GM19468 (cell line): ENCODE results near the gene LRPAP1.
"Not testable (repeated sequence)": the region's sequence is repeated elsewhere in the genome, so short reads cannot be mapped to it uniquely, and the experiment has no call there.

Source experiments
- ATAC-seq: cut with Tn5 transposase; IDR thresholded peaks from one replicate; pipeline ENCODE4 v1.9.1; 2021; ENCODE audit warnings: mild to moderate bottlenecking, moderate library complexity, moderate number of reproducible peaks; ENCODE audit not compliant: unreplicated experiment; ENCODE audit errors: extremely low read depth

The LRPAP1 gene, protein sequence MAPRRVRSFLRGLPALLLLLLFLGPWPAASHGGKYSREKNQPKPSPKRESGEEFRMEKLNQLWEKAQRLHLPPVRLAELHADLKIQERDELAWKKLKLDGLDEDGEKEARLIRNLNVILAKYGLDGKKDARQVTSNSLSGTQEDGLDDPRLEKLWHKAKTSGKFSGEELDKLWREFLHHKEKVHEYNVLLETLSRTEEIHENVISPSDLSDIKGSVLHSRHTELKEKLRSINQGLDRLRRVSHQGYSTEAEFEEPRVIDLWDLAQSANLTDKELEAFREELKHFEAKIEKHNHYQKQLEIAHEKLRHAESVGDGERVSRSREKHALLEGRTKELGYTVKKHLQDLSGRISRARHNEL

DNA sequence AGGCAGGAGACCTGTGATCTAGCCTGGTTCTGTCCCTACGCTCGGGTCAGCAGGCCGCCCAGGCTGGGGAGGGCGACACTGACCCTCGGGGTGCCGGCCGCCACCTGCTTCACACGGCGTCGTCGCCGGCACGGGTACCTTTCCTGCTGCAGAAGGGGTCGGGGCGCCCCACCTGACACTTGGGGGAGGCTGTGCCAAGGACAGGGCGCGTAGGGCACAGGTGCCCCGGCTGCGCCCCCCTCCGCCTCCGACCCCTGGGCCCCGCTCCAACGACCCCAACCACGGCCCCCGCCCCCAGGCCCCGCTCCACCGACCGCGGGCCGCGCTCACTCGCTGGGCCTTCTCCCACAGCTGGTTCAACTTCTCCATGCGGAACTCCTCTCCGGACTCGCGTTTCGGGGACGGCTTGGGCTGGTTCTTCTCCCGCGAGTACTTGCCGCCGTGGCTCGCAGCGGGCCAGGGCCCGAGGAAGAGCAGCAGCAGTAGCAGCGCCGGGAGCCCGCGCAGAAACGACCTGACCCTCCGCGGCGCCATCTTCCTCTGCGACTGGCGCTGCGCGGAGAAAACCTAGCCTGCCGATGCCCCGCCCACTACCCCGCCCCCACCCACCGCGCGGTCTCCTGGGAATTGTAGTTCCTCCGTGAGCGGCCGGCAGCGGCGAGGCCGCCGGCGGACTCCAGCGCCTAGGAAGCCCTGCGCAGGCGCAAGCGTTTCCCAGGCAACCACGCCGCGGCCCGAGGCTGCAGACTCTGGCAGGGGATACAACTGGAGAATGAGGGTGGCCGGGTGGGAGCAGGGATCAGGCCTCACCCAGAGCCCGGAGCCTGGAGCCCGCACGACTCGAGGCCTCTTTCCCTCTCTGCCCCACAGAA lies at the start of gene LRPAP1:
Gene LRPAP1, minus strand, starts transcription at position 544 of the 872 bp plus-strand sequence. Its CDS starts 10 bp downstream, at position 534.
- peak; percentile 66 for ATAC-seq

GRCh38 chr4:3581334-3582090 lies 49.3 kb upstream of the LRPAP1 start:
- not testable (repeated sequence) for ATAC-seq

- not testable (repeated sequence) for ATAC-seq
Observed at GRCh38 chr4:3580859-3581258, 48.6 kb upstream of the LRPAP1 start.

DNA sequence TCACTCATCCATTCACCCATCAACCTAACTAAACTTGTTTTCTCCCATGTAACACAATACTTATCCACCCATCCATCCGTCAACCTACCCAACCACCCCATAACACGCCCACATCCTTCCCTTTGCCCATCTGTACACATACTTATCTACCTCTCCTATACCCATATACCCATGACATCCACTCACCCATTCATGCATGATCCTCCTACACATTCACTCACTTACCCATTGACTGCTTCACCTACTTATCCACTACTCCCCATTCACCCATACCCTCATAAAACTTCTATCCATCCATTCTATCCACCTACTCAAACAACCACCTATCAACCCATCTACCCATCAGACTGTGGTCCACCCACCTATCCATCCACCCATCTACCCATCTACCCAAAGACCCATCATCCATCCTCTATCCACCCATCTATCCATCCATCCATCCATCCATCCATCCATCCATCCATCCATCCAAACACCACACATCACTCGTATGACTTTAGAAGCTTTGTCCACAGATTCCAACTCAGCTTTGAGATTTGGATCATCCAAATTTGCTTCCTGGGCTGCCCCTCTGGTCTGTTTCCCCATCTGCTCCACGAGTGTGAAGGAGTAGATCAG lies 46.4 kb upstream of the LRPAP1 start:
- not testable (repeated sequence) for ATAC-seq

DNA sequence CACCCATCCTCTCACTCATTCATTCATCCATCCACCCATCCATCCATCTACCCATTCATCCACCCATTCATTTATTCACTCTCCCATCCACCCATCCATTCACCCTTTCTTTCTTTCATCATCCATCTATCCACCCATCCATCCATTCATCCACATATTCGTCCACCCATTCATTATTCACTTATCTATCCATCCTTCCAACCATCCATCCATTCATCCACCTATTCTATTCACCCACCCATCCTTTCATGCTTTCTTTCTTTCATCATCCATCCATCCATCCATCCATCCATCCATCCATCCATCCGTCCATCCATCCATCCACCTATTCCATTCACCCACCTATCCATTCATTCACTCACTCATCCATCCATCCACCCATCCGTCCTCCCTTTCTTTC lies 45.8 kb upstream of the LRPAP1 start:
- ATAC-seq: not testable (repeated sequence)

GRCh38 chr4:3577208-3577892 lies 45.1 kb upstream of the LRPAP1 start:
- not testable (repeated sequence) for ATAC-seq

- not testable (repeated sequence) for ATAC-seq
Observed at GRCh38 chr4:3576533-3577207, 44.4 kb upstream of the LRPAP1 start.

DNA sequence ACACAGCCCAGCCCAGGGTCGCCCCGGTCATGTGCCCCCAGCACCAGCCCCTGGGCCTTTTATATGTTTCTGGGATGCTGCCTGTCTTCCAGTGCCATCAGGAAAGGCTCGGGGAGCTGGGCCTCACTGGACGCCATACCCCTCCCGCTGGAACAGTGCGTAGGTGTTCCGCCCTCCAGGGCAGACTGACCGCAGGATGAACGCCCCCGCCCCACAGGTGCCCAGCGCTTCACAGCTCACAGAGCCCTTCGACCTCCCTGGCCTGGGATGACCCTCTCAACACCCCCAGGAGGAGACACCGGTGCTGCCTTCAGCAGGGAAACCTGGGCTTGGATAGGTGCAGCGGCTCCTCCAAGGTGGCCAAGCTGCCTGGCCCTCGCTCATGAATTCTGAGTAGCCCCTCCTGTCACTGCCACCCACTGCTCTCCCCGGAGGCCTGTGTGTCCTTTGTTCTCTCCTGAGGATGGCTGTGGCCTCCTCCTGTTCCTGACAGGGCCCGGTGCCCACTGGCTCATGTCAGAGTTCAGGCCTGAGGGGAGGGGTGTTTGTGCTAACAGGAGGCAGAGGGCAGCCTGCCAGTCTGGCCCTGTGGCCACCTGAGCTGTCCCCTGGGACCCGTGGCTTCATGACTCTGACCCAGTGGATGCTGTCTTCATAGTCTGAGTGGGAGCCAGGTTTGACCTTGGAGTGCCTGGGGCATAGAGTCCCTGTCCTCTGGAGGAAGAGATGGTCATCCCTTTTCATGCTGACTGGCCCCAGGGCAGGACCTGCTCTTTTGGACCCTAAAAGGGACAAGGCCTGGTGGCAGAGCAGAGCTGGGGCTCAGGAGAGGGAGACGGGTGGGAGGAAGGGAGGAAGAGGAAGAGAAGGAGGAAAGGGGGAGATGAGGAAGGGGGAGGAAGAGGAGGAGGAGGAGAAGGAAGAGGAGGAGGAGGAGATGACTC lies 43.5 kb upstream of the LRPAP1 start:
- ATAC-seq: not testable (repeated sequence)

DNA sequence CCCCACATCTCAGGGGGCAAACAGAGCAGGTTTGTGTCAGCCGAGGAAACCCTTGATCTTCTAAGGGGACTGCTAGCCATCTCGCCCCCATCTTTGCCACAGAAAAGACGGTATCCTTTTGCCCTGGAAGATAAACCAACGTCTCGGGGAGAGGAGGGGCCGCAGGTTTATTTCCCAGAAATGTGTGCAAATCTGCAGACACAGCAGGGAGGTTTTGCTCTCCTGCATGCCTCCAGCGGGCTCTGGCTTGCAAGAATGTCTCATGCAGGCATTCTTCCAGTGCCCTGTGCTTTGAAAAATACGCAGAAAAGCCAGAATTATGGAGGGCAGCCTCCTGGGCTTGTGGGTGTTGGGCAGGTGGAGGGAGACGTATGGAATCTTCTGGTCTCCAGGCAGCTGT lies 42.6 kb upstream of the LRPAP1 start:
- not testable (repeated sequence) for ATAC-seq

- ATAC-seq: not testable (repeated sequence)
Observed at GRCh38 chr4:3574346-3574745, 42.1 kb upstream of the LRPAP1 start.

DNA sequence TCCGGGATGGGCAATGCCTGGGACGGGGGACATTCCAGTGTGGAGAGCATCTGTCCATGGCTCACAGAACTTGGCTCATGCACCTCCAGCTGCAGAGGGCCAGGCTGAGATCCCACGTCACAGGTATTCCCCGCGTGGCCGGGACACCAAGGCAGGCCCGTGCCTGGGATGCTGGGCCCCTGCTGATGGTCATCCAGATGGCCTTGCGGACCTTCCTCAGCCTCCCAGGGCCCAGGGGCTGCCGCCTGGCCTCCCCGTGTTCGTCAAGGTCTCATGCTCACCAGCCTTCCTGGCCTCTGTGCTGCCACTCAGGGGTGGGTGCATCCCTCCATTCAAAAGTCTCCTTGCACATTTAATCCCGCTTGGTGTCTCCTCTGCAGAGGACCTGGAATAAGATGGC lies 40.9 kb upstream of the LRPAP1 start:
- no peak for ATAC-seq

DNA sequence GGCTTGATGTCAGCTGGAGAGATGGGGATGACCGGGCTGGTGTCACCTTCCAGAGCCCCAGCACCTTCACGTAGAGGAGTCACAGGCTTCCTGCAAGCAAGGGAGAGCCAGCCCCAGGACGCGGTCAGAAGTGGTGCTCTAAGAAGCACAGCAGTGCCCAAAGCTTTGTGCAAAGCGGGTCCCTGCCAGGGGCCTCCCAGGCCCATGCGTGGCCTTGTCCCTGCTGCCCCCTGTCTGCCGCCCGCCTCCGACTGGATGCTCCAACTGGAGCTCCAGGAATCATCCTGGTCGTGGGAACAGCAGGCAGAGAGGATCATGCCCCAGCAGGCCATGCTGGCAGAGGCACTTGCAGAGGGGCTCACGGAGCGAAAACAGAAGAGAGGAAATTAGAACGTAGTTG lies 40.1 kb upstream of the LRPAP1 start:
- no peak for ATAC-seq

- no peak for ATAC-seq
Observed at GRCh38 chr4:3571921-3572320, 39.7 kb upstream of the LRPAP1 start.

DNA sequence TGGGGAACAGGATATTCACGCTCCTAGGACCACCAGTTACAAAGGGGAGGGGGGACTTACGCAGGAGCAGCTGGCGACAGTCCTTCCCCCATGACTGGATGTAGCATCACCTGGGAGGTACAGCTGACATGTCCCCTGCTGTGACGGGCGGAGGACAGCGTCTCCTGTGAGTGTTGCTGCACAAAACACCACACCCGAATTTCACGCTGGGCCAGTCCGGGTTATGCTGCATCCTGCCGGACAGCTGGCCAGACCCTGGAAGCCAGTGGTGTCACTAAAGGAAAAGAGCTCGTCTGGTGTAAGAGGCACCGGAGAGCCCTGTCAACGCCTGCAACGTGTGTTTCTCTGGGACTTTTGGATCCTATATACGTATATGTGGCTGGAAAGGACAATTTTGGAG lies 38.7 kb upstream of the LRPAP1 start:
- not testable (repeated sequence) for ATAC-seq

DNA sequence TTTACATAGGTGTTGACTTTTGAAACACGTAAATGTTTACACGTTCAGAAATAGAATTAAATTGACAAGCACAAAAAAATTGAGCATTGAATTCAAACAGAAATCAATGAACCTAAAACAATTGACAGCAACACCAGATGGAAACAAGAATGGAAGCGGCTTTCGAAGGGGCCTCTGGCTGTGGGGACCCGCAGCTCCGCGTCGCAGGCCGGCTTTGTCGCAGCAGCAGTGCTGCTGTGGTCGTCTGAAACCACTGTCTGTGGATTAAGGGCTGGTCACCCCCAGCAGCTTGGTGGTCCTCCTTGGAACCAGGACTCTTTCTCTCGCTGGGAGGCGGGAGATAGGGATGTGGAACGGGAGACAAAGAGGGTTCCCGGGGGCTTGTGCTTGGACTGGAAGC lies 37.4 kb upstream of the LRPAP1 start:
- not testable (repeated sequence) for ATAC-seq

- not testable (repeated sequence) for ATAC-seq
Observed at GRCh38 chr4:3566701-3567100, 34.5 kb upstream of the LRPAP1 start.

GRCh38 chr4:3566301-3566700 lies 34.1 kb upstream of the LRPAP1 start:
- not testable (repeated sequence) for ATAC-seq

DNA sequence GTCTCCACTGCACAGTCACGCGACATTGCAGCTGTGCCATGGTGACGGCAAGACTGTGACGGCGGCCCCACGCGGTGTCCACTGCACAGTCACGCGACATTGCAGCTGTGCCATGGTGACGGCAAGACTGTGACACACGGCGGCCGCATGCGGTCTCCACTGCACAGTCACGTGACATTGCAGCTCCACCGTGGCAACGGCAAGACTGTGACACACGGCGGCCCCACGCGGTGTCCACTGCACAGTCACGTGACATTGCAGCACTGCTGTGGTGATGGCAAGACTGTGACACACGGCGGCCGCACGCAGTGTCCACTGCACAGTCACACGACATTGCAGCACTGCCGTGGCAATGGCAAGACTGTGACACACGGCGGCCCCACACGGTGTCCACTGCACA lies 32.7 kb upstream of the LRPAP1 start:
- not testable (repeated sequence) for ATAC-seq
